GM15510 (cell line): ENCODE measurements around the gene CERT1.

Experiments
- POLR2A ChIP-seq: IDR thresholded peaks from 3 replicates; pipeline ENCODE4 v1.6.1; 2011; ENCODE audit warnings: borderline replicate concordance; ENCODE audit not compliant: insufficient read length; ENCODE audit errors: extremely low read depth

Gene CERT1

GRCh38 chr5:75532190-75532589 lies 20.8 kb upstream of the CERT1 start:
- no peak for TF ChIP-seq POLR2A

GRCh38 chr5:75529185-75529584 lies 17.8 kb upstream of the CERT1 start:
- TF ChIP-seq POLR2A: no peak

- TF ChIP-seq POLR2A: no peak
These were observed 14.6 kb upstream of the CERT1 start for GRCh38 chr5:75526070-75526469.

GRCh38 chr5:75525344-75525743 lies 13.9 kb upstream of the CERT1 start:
- no peak for TF ChIP-seq POLR2A

DNA sequence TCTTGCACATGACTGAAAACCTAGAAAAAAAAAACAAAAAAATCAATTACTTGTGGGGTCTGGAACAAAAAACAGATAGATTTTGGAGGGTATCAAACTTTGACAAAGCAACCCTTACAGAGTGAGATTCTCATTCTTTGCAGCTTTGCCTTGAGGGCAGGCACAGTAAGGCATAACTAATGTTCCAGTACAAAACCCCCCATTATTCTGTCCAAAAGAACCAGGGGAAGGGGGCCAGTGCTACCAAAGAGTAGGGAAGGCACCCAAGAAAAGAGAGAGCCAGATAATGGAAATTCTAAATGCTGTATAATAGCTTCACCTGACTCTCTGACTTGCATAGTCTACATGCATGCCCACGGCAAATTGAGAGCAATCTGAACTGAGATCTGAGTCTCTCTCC lies 13.2 kb upstream of the CERT1 start:
- TF ChIP-seq POLR2A: no peak

- no peak for TF ChIP-seq POLR2A
These were observed 12.6 kb upstream of the CERT1 start for GRCh38 chr5:75524071-75524470.

DNA sequence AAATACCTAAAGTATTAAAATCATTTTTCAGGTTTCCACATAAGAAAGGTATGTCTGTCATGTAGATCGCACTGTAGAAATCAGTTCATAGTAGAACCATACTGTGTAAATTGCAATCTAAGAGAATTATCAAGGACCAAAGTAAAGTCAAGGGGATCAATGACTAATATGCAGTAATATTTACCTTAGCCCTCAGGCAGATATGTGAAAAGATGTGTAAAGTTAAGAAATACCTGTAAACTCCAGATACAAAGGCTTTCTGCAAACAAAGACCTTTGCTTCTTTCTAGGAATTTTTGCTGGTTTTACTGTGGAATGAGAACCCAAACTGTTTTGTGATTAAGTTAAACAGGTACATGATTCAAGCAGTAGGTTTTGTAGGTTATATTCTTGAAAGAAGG lies 11.8 kb upstream of the CERT1 start:
- no peak for TF ChIP-seq POLR2A

DNA sequence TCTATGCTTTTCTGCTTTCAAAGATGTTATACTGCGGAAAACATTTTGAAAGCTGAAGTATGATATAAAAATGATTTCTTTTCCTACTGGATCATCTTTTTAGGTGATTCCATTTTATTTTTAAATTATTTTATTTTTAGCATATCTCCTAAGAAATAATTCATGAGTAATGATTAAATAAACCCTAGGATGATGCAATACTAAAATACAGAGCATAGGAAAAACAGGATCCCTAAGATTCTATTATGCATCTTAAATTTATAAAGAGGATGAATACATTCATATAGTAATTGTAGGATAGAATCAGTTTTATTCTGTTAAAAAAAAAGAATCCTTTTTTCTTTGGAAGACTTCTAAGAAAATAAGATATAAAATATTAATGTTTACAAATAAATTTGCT lies 11.1 kb upstream of the CERT1 start:
- no peak for TF ChIP-seq POLR2A

DNA sequence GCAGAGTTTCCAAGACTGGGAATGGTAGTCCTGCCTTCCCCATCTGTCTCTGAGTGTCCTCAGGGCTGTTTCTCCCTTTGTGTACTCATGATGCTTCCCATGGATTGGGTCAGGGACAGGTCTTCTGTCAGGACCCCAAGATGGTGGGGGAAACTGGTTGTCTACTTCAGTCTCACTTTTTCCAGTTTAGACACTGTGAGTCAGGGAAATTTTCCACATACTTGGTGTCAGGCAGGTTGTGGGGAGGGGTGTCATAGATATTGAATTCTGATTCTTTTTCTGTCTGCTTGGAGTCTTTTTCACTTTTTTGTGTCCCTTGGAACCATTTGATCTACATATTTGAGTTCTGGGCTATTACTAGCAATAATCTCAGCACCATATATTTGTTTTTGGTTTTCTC lies 10.6 kb upstream of the CERT1 start:
- no peak for TF ChIP-seq POLR2A

DNA sequence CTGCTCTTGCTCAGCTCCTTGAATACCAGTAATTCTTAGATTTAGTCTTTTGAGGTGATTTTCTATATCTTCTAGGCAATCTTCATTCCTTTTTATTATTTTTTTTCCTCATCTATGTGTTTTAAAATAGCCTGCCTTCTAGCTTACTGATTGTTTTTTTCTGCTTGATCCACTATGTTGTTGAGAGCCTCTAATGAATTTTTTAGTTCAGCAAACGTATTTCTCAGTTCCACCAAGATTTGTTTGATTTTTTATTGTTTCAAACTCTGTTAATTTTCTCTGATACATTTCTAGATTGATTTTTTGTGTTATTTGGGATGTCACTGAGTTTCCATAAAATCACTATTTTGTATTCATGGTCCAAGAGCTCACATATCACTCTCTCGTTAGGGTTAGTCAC lies 9.8 kb upstream of the CERT1 start:
- no peak for TF ChIP-seq POLR2A

GRCh38 chr5:75519761-75520160 lies 8.3 kb upstream of the CERT1 start:
- TF ChIP-seq POLR2A: no peak

DNA sequence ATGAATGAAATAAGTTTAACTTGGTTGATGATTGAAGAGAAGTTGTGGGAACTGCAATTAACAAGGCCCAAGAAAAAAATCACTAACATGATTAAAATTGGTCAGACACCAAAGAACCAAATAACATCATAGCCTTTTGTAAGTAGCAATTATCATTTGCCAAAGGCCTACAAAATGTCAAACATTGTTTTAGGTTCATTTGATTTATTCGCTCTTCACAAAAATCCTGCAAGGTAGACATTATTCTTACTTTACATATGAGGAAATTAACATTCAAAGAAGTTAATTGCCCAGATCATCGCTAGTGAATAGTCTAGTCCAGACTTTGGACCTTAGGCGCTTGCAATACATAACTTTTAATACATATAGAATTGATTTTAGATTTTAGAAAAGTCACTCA lies 2.9 kb upstream of the CERT1 start:
- TF ChIP-seq POLR2A: no peak

GRCh38 chr5:75513841-75514240 lies 2.4 kb upstream of the CERT1 start:
- no peak for TF ChIP-seq POLR2A

DNA sequence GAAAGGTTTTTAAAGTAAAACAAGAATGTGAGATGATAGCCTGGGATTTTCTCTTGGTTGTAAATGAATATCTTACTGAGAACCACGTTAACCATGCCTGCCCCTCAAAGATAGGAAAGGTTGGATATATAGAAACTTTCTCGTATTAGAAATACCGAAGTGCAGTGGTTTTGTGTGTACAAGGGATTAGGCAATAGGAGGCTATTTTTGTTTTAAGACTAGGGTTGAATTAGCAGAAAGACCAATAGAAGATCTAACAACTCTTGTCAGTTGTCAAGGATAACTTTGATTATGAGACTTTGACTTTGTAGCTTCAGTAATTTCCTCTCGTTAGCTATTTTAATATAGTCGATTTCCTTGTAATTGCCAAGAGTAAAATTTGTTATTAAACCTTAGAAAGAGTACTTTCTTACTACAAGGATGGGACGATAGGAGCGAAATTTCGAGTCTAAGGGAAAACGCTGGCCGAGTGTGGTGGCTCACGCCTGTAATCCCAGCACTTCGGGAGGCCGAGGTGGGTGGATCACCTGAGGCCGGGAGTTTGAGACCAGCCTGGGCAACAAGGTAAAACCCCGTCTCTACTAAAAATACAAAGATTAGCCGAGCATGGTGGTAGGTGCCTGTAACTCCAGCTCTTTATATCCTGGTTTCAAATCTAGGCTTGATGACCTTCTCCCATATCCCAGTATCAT lies 1.1 kb upstream of the CERT1 start:
- no peak for TF ChIP-seq POLR2A

DNA sequence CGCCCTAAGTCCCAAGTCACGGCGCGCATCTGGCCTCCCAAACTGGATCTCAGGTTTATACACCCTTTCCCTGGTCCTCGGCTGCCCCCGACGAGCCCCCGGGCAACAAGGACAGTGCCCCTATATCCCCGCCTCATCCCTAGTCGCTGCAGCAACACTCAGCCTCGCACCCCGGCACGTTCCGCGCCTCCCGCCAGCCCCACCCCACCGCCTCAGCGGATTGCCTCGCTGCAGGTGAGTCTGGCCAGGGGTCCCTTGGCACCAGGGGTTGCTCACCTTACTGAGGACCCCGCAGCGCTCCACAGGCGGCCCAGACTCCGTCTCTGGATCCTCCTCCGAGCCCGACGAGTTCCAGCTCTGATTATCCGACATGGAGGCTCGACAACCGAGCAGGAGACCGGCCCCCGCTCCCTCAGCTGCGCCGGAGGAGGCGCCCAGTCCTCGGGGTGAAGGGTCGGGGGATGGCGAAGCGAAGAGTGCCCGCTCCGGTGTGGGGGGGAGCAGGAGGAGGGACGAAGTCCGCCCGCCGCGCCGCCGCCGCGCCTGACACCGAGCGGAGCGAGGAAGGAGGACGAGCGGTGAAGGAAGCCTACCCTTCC lies 494 bp downstream of the CERT1 start:
- no peak for TF ChIP-seq POLR2A

DNA sequence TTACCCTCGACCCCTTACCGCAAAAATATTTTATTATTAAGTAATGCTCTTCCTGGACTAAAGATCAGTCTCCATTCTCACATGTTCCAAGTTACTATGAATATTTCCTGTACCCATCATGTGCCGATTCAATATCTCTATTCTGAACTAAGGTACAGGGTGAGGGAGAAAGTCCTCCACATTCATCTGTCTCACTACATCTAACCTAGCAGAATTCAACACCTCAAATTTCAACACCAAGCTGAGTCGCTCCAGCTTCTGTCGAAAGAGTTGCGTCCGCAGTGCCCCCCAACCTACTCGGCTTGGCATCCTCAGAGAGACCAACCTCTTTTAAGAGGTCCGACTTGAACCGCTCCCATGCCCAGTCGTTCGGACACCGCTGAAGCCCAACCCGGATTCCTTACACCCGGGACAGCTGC lies 1.0 kb downstream of the CERT1 start:
- TF ChIP-seq POLR2A: no peak
